MCF 10A (cell line): ENCODE data around the gene SMIM20. TPM values are rescaled to one million over a fixed set of nuclear protein-coding genes. Genes with fewer than 3 reads are reported as not detected.

Source experiments
- BruUV-seq: library from RNA; stranded (reverse); fragments of 400-500 nt; replicated peaks from 2 replicates; lab custom pipeline; 2021; lab: Mats Ljungman, UMichigan
- CTCF ChIA-PET: fragments of 300-600 bp; sonication (Branson Sonifier 250); formaldehyde crosslinking; extraction: SDS; loops from one replicate; lab custom pipeline; 2021; ENCODE audit warnings: antibody characterized with exemption, inconsistent platforms; lab: Yijun Ruan, JAX
- POLR2A ChIA-PET: fragments of 300-600, 350-650 bp; sonication (Branson Sonifier 250); formaldehyde crosslinking; extraction: SDS; loops from one replicate; lab custom pipeline; 2020; ENCODE audit warnings: antibody characterized with exemption, inconsistent platforms; lab: Yijun Ruan, JAX
- DNase-seq: peaks from one replicate; pipeline ENCODE4 v3.0.0-alpha.2; 2018; ENCODE audit not compliant: unreplicated experiment
- H3K27ac Mint-ChIP-seq: one replicate; pipeline ENCODE4 v1.8.0; 2022; ENCODE audit warnings: mild to moderate bottlenecking, low read depth, mixed read lengths; ENCODE audit not compliant: unreplicated experiment
- H3K27me3 Mint-ChIP-seq: one replicate; pipeline ENCODE4 v1.8.0; 2022; ENCODE audit warnings: mixed read lengths; ENCODE audit not compliant: insufficient read depth, unreplicated experiment
- H3K36me3 Mint-ChIP-seq: one replicate; pipeline ENCODE4 v1.8.0; 2022; ENCODE audit warnings: mild to moderate bottlenecking, moderate library complexity, mixed read lengths; ENCODE audit not compliant: insufficient read depth, unreplicated experiment
- H3K4me1 Mint-ChIP-seq: one replicate; pipeline ENCODE4 v1.8.0; 2022; ENCODE audit warnings: mixed read lengths; ENCODE audit not compliant: insufficient read depth, unreplicated experiment
- H3K4me3 Mint-ChIP-seq: one replicate; pipeline ENCODE4 v1.8.0; 2022; ENCODE audit warnings: mild to moderate bottlenecking, moderate library complexity, mixed read lengths; ENCODE audit not compliant: unreplicated experiment
- H3K9me3 Mint-ChIP-seq: one replicate; pipeline ENCODE4 v1.8.0; 2022; ENCODE audit warnings: mixed read lengths; ENCODE audit not compliant: unreplicated experiment
- intact Hi-C: fragments of 100-400 bp; cut with micrococcal nuclease; formaldehyde crosslinking; loops from 2 replicates; pipeline ENCODE4 v1.14.1; 2022
- total RNA-seq: library from RNA; stranded (reverse); gene quantifications from 2 replicates; pipeline ENCODE4 v1.2.3, GENCODE V29; 2022
- TF ChIP-seq, protein P1 (sequence below): fragments of 200-600 bp; IDR thresholded peaks from one replicate; pipeline ENCODE4 v1.8.0; 2022; ENCODE audit warnings: antibody characterized with exemption, mild to moderate bottlenecking; ENCODE audit not compliant: unreplicated experiment

SMIM20 gene
- total RNA-seq, 1 experiment from 2014 or later: 38.2 TPM

GRCh38 chr4:25870081-25870480 is 43.9 kb upstream of the SMIM20 start:
- ChIA-PET POLR2A (interaction anchor here (0.6 kb wide), 1 partner anchor 11 kb away, joined by 3 read pairs; no protein-coding TSS in a partner anchor), CTCF (interaction anchor here (1.2 kb wide), 1 partner anchor 9 kb away, joined by 5 read pairs; no protein-coding TSS in a partner anchor)
- TF ChIP-seq, protein P1, sequence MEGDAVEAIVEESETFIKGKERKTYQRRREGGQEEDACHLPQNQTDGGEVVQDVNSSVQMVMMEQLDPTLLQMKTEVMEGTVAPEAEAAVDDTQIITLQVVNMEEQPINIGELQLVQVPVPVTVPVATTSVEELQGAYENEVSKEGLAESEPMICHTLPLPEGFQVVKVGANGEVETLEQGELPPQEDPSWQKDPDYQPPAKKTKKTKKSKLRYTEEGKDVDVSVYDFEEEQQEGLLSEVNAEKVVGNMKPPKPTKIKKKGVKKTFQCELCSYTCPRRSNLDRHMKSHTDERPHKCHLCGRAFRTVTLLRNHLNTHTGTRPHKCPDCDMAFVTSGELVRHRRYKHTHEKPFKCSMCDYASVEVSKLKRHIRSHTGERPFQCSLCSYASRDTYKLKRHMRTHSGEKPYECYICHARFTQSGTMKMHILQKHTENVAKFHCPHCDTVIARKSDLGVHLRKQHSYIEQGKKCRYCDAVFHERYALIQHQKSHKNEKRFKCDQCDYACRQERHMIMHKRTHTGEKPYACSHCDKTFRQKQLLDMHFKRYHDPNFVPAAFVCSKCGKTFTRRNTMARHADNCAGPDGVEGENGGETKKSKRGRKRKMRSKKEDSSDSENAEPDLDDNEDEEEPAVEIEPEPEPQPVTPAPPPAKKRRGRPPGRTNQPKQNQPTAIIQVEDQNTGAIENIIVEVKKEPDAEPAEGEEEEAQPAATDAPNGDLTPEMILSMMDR: no peak
- BruUV-seq: no TSS peak
- Mint-ChIP-seq H3K9me3 (no peaks in the 10 kb centered on the region), H3K36me3 (no peaks in the 10 kb centered on the region), H3K4me3 (no peak overlapping the region), H3K4me1 (peaks cover 7% of the 10 kb centered on the region), H3K27me3 (no peaks in the 10 kb centered on the region), H3K27ac (no peak overlapping the region)
- DNase-seq: no peak
- intact Hi-C loops: no loop called here

DNA sequence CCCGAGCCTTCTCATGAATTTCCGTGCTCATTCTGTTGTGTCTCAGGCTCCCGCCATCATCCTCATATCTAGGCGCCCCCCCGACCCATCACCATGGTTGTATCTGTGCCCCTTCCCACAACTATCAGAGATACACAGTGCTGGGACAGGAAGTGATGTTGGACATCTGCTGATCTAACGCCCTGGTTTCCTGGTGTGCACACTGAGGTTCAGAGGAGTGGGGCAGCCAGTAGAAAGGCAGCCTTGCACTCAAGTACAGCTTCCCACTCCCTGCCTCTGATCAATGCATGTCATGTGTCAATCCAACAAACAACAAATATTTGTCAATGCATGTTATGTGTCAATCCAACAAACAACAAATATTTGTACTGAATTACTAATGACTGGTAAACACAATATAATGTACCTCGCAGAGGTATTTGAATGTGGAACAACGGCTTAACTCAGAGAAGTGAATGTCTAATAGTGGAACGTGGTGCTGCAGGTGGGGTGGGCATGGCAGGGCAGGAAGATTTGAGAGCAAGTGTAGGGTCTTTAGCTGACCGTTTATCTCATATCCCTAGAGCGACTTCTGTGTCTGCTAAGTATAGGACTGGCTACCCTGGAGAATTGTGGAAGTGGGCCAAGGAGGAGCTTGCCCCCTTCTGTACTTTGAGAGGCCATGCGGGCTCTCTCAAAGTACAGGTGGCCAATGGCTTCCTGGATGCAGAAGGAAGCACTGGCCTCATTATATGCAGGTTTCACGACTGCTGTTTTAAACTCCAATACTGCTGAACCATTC is 41.0 kb upstream of the SMIM20 start:
- no peaks in the 10 kb centered on the region for H3K36me3 Mint-ChIP-seq
- no TSS peak for BruUV-seq
- POLR2A ChIA-PET: no interaction called here
- TF ChIP-seq, protein P1: no peak
- H3K27ac Mint-ChIP-seq: no peak overlapping the region
- CTCF ChIA-PET: interaction anchor here (0.8 kb wide), 1 partner anchor 40 kb away, joined by 4 read pairs; no protein-coding TSS in a partner anchor
- no peak for DNase-seq
- no peaks in the 10 kb centered on the region for H3K4me1 Mint-ChIP-seq
- H3K4me3 Mint-ChIP-seq: no peak overlapping the region
- no peaks in the 10 kb centered on the region for H3K9me3 Mint-ChIP-seq
- intact Hi-C loops: no loop called here
- no peaks in the 10 kb centered on the region for H3K27me3 Mint-ChIP-seq

DNA sequence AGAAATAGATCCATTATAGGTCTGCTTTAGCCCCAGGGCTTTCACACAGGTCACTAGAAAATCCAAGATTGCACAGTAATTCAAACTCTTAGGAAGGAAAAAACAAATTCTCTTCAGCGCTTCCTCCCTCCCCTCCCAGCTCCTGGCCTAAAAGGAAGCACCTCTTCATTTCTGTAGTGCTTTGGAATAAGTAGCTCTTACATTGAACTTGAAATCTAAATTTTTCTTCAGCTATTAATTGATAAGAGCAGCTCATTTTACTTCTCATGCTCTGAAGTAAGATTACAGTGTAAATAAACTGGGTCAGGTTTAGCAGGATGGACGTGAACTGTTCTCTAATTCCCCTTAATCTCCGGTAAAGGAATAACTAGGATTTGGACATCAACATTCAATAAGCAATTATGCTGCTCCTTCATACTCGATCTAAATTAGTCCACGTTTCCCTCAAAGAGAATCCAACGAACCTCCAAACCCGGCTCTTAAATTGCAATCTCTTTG is 40.3 kb upstream of the SMIM20 start:
- TF ChIP-seq, protein P1: no peak
- Mint-ChIP-seq H3K27me3 (no peaks in the 10 kb centered on the region), H3K27ac (no peak overlapping the region), H3K4me3 (no peak overlapping the region), H3K36me3 (no peaks in the 10 kb centered on the region), H3K4me1 (no peaks in the 10 kb centered on the region), H3K9me3 (no peaks in the 10 kb centered on the region)
- intact Hi-C loops: no loop called here
- BruUV-seq: no TSS peak
- POLR2A ChIA-PET: no interaction called here
- CTCF ChIA-PET: no interaction called here
- no peak for DNase-seq

- TF ChIP-seq, protein P1: no peak
- Mint-ChIP-seq H3K9me3 (no peaks in the 10 kb centered on the region), H3K36me3 (no peaks in the 10 kb centered on the region), H3K27me3 (no peaks in the 10 kb centered on the region), H3K4me1 (no peaks in the 10 kb centered on the region), H3K27ac (no peak overlapping the region), H3K4me3 (no peak overlapping the region)
- ChIA-PET POLR2A (no interaction called here), CTCF (no interaction called here)
- intact Hi-C loops: no loop called here
- BruUV-seq: no TSS peak
- no peak for DNase-seq
Measured at GRCh38 chr4:25874655-25875054, 39.4 kb upstream of the SMIM20 start.
